HCT116 (cell line): ENCODE measurements around the gene DIAPH3. TPM values are rescaled to one million over a fixed set of nuclear protein-coding genes. Genes with fewer than 3 reads are reported as not detected.

Experiments used
- ATAC-seq: fragments of 200-7000 bp; cut with Tn5 transposase; 2 replicates; pipeline ENCODE4 v1.9.1; 2020; ENCODE audit warnings: mild to moderate bottlenecking, moderate library complexity
- BruUV-seq: library from RNA; stranded (reverse); fragments of 400-500 nt; replicated peaks from 2 replicates; lab custom pipeline; 2021; lab: Mats Ljungman, UMichigan
- CTCF ChIA-PET: fragments of 300-600 bp; sonication (Branson Sonifier 250); formaldehyde crosslinking; loops from one replicate; lab custom pipeline; 2021; ENCODE audit warnings: antibody characterized with exemption; lab: Charles Lee
- POLR2A ChIA-PET: fragments of 300-600, 350-600 bp; sonication (Branson Sonifier 250); formaldehyde crosslinking; loops from one replicate; lab custom pipeline; 2021; ENCODE audit warnings: antibody characterized with exemption; lab: Charles Lee
- RAD21 ChIA-PET, 2 experiments: fragments of 300-600 bp; sonication (Branson Sonifier 250); formaldehyde crosslinking; loops; one replicate each; lab custom pipeline; 2023; ENCODE audit warnings: low total read pairs in 2 of 2; ENCODE audit not compliant: uncharacterized antibody in 2 of 2, unreplicated experiment in 2 of 2, low non-redundant PET in 1 of 2; lab: Charles Lee
- DNase-seq: peaks from one replicate; pipeline ENCODE4 v3.0.0-alpha.2; 2010; ENCODE audit warnings: low read depth, low spot score
- H2AFZ ChIP-seq: fragments of 200-600 bp; shearing (Covaris generic), sonication (generic); 2 replicates; pipeline ENCODE4 v1.6.1; 2017; ENCODE audit warnings: low read depth, mixed run types, mixed read lengths, antibody characterized with exemption, low read length; ENCODE audit not compliant: poor library complexity, severe bottlenecking
- H3K27ac ChIP-seq: 2 replicates; pipeline ENCODE4 v1.5.1; 2012; ENCODE audit warnings: low read depth, low read length
- H3K27me3 ChIP-seq: fragments of 200-600 bp; sonication (generic); 2 replicates; pipeline ENCODE4 v1.6.1; 2016; ENCODE audit warnings: mixed run types, low read length, mixed read lengths; ENCODE audit not compliant: insufficient read depth
- H3K36me3 ChIP-seq, 2 experiments: fragments of 200-500 bp in 1 of 2; fragments of 200-600 bp in 1 of 2; sonication (Bioruptor generic) in 1 of 2; sonication (generic) in 1 of 2; 2 replicates each; pipeline versions ENCODE4 v1.5.1 to v1.6.1; 2014 to 2016; ENCODE audit warnings: low read length in 2 of 2, inconsistent platforms in 1 of 2, mixed read lengths in 1 of 2, mixed run types in 1 of 2; ENCODE audit not compliant: insufficient read depth in 2 of 2, control insufficient read depth in 1 of 2
- H3K4me1 ChIP-seq, 2 experiments: fragments of 200-600 bp in 1 of 2; sonication (generic) in 1 of 2; 2 replicates each; pipeline versions ENCODE4 v1.5.1 to v1.6.1; 2012 to 2017; ENCODE audit warnings: low read length in 2 of 2, inconsistent platforms in 1 of 2, mild to moderate bottlenecking in 1 of 2, mixed read lengths in 1 of 2, mixed run types in 1 of 2, moderate library complexity in 1 of 2; ENCODE audit not compliant: insufficient read depth in 2 of 2, control insufficient read depth in 1 of 2
- H3K4me2 ChIP-seq: fragments of 200-600 bp; sonication (generic); 2 replicates; pipeline ENCODE4 v1.6.1; 2017; ENCODE audit warnings: mixed run types, low read length, mixed read lengths
- H3K4me3 ChIP-seq, 2 experiments: fragments of 200-600 bp in 1 of 2; sonication (generic) in 1 of 2; replicated peaks in 1 of 2; 2 replicates each; pipeline ENCODE4 v1.5.1; 2011 to 2016; ENCODE audit warnings: low read length in 2 of 2, control low read depth in 1 of 2, low read depth in 1 of 2, mild to moderate bottlenecking in 1 of 2, mixed read lengths in 1 of 2, mixed run types in 1 of 2
- H3K79me2 ChIP-seq: fragments of 200-600 bp; sonication (generic); 2 replicates; pipeline ENCODE4 v1.6.1; 2017; ENCODE audit warnings: mild to moderate bottlenecking, mixed run types, low read length, moderate library complexity, mixed read lengths; ENCODE audit not compliant: insufficient read depth
- H3K9ac ChIP-seq: fragments of 200-600 bp; sonication (generic); 2 replicates; pipeline ENCODE4 v1.6.1; 2016; ENCODE audit warnings: low read length, mixed read lengths
- H3K9me2 ChIP-seq: fragments of 200-600 bp; sonication (generic), shearing (Covaris generic); 2 replicates; pipeline ENCODE4 v1.6.1; 2017; ENCODE audit warnings: mixed run types, mild to moderate bottlenecking, moderate library complexity; ENCODE audit not compliant: insufficient read depth
- H3K9me3 ChIP-seq, 2 experiments: fragments of 200-500 bp in 1 of 2; fragments of 200-600 bp in 1 of 2; sonication (Bioruptor generic) in 1 of 2; sonication (generic) in 1 of 2; 2 replicates each; pipeline ENCODE4 v1.6.1; 2014 to 2017; ENCODE audit warnings: low read length in 2 of 2, mixed read lengths in 2 of 2, inconsistent platforms in 1 of 2, low read depth in 1 of 2, mild to moderate bottlenecking in 1 of 2, mixed run types in 1 of 2, moderate library complexity in 1 of 2; ENCODE audit not compliant: control insufficient read depth in 1 of 2, insufficient read depth in 1 of 2
- H4K20me1 ChIP-seq: fragments of 200-600 bp; sonication (generic), shearing (Covaris generic); 2 replicates; pipeline ENCODE4 v1.6.1; 2017; ENCODE audit warnings: mixed run types, mild to moderate bottlenecking, moderate library complexity; ENCODE audit not compliant: insufficient read depth
- CBX3 ChIP-seq: IDR thresholded peaks from 2 replicates; pipeline ENCODE4 v1.6.1; 2012; ENCODE audit warnings: low read depth
- ELF1 ChIP-seq: IDR thresholded peaks from 2 replicates; pipeline ENCODE4 v1.6.1; 2012; ENCODE audit warnings: low read depth, borderline replicate concordance
- EZH2 ChIP-seq: fragments of 200-600 bp; sonication (generic); IDR thresholded peaks from 2 replicates; pipeline ENCODE4 v1.6.1; 2017; ENCODE audit warnings: antibody characterized with exemption, mixed run types
- EZH2phosphoT487 ChIP-seq: fragments of 200-600 bp; IDR thresholded peaks from 2 replicates; pipeline ENCODE4 v1.6.1; 2018; ENCODE audit warnings: antibody characterized with exemption, borderline replicate concordance
- FOSL1 ChIP-seq: IDR thresholded peaks from 2 replicates; pipeline ENCODE4 v1.6.1; 2012; ENCODE audit warnings: low read depth
- POLR2A ChIP-seq: IDR thresholded peaks from 2 replicates; pipeline ENCODE4 v1.7.0; 2011; ENCODE audit warnings: borderline replicate concordance; ENCODE audit not compliant: insufficient read depth, insufficient read length; ENCODE audit errors: extremely low read depth
- RAD21 ChIP-seq: IDR thresholded peaks from 2 replicates; pipeline ENCODE4 v1.6.1; 2012; ENCODE audit warnings: low read depth, mild to moderate bottlenecking
- SP1 ChIP-seq: IDR thresholded peaks from 2 replicates; pipeline ENCODE4 v1.6.1; 2012; ENCODE audit warnings: low read depth
- intact Hi-C: fragments of 100-400 bp; cut with micrococcal nuclease; formaldehyde crosslinking; loops from 2 replicates; pipeline ENCODE4 v1.10.0; 2022
- total RNA-seq: library from RNA; stranded (reverse); gene quantifications from one replicate; pipeline ENCODE4 v1.2.1, GENCODE V29; 2021; ENCODE audit not compliant: unreplicated experiment
- TF ChIP-seq, protein P1 (sequence below): IDR thresholded peaks from 2 replicates; pipeline ENCODE4 v1.6.1; 2011; ENCODE audit warnings: mild to moderate bottlenecking, low read length, moderate library complexity; ENCODE audit not compliant: insufficient replicate concordance; ENCODE audit errors: extremely low read depth
- TF ChIP-seq, protein P2 (sequence below): IDR thresholded peaks from 2 replicates; pipeline ENCODE4 v1.6.1; 2012
- TF ChIP-seq, protein P3 (sequence below): IDR thresholded peaks from 2 replicates; pipeline ENCODE4 v1.6.1; 2012

Gene DIAPH3
- total RNA-seq, 1 experiment from 2014 or later, result 22.8 TPM

DNA sequence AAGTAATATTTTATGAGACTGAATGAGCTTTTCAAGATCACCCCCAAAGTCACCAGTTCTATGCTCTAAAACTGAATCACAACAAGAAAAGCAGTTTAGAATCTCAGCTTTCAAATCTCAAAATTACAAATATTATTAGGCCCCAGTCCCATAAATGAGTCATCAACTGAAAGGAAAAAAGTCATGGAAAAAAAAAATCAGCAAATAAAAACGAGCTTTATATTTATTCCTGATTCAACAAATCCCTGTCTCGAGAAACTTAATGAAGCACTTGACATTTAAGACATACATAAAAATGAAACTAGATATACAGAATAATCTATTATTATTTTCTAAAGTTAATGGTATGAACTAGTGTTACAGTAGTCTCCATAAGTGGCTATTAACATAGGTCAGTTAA, 203.0 kb downstream of the DIAPH3 start:
- ChIA-PET POLR2A (no interaction called here), CTCF (no interaction called here), RAD21 (no interaction called here)
- Histone ChIP-seq H4K20me1 (no peaks in the 10 kb centered on the region), H3K9me3 (no peaks in the 10 kb centered on the region), H3K27ac (no peak overlapping the region), H3K36me3 (no peaks in the 10 kb centered on the region), H3K4me1 (peaks cover 0 to 6% of the 10 kb centered on the region in 2 experiments; a peak in 1 of 4 replicates), H3K4me3 (no peak overlapping the region), H3K27me3 (no peaks in the 10 kb centered on the region), H3K9ac (no peak overlapping the region), H3K4me2 (no peak overlapping the region), H3K79me2 (no peaks in the 10 kb centered on the region), H3K9me2 (no peaks in the 10 kb centered on the region), H2AFZ (no peak overlapping the region)
- no TSS peak for BruUV-seq
- ATAC-seq, result no peak
- intact Hi-C loops, result no loop called here
- no peak for DNase-seq
- TF ChIP-seq RAD21 (no peak), SP1 (no peak), EZH2phosphoT487 (no peak), POLR2A (no peak), ELF1 (no peak), CBX3 (no peak), FOSL1 (no peak), EZH2 (no peak)
- TF ChIP-seq, protein P1, sequence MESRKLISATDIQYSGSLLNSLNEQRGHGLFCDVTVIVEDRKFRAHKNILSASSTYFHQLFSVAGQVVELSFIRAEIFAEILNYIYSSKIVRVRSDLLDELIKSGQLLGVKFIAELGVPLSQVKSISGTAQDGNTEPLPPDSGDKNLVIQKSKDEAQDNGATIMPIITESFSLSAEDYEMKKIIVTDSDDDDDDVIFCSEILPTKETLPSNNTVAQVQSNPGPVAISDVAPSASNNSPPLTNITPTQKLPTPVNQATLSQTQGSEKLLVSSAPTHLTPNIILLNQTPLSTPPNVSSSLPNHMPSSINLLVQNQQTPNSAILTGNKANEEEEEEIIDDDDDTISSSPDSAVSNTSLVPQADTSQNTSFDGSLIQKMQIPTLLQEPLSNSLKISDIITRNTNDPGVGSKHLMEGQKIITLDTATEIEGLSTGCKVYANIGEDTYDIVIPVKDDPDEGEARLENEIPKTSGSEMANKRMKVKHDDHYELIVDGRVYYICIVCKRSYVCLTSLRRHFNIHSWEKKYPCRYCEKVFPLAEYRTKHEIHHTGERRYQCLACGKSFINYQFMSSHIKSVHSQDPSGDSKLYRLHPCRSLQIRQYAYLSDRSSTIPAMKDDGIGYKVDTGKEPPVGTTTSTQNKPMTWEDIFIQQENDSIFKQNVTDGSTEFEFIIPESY, result no peak
- TF ChIP-seq, protein P2, sequence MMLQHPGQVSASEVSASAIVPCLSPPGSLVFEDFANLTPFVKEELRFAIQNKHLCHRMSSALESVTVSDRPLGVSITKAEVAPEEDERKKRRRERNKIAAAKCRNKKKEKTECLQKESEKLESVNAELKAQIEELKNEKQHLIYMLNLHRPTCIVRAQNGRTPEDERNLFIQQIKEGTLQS, result no peak
- TF ChIP-seq, protein P3, sequence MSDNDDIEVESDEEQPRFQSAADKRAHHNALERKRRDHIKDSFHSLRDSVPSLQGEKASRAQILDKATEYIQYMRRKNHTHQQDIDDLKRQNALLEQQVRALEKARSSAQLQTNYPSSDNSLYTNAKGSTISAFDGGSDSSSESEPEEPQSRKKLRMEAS, result no peak
